Ovary (tissue), 9 donors: Measurements from ENCODE around the gene SURF1. TPM values are rescaled to one million over a fixed set of nuclear protein-coding genes. Genes with fewer than 3 reads are reported as not detected.

Source experiments
- DNase-seq, 5 donors: peaks; one replicate each; pipeline ENCODE4 v3.0.0-alpha.2; 2019 to 2020
- H3K27ac ChIP-seq, 2 donors: fragments of 200-600 bp; one replicate each; pipeline versions ENCODE4 v1.5.1 to v1.8.0; 2019 to 2022
- H3K27me3 ChIP-seq: fragments of 200-600 bp; one replicate; pipeline ENCODE4 v1.8.0; 2022
- H3K36me3 ChIP-seq: fragments of 200-600 bp; sonication (generic); one replicate; pipeline ENCODE4 v1.5.1; 2019
- H3K4me1 ChIP-seq: one replicate; pipeline ENCODE4 v1.8.1; 2013; ENCODE audit warnings: mild to moderate bottlenecking, moderate library complexity; ENCODE audit not compliant: insufficient read depth
- H3K4me3 ChIP-seq: fragments of 200-600 bp; sonication (generic); one replicate; pipeline ENCODE4 v1.5.1; 2017
- H3K9me3 ChIP-seq, 2 donors: fragments of 200-600 bp in 1 of 2; sonication (generic) in 1 of 2; one replicate each; pipeline versions ENCODE4 v1.5.1 to v1.8.1; 2013 to 2019; ENCODE audit warnings: mild to moderate bottlenecking in 1 of 2, moderate library complexity in 1 of 2
- EP300 ChIP-seq: sonication (generic); formaldehyde crosslinking; IDR thresholded peaks from one replicate; pipeline ENCODE4 v1.6.1; 2017; ENCODE audit warnings: antibody characterized with exemption
- POLR2A ChIP-seq: fragments of 450-650 bp; IDR thresholded peaks from one replicate; pipeline ENCODE4 v1.6.1; 2017; ENCODE audit warnings: antibody characterized with exemption, mild to moderate bottlenecking, moderate library complexity
- WGBS, 3 donors: extraction: QIAGEN DNeasy Blood & Tissue Kit in 1 of 3; methylation state at CpG; one replicate each; pipeline versions ENCODE4 v1.1.5 to v1.1.7; 2013 to 2017; 5-methylcytosine and 5-hydroxymethylcytosine counted together
- intact Hi-C, 4 donors: fragments of 100-400 bp; cut with DNase I; formaldehyde crosslinking; loops; one replicate each; pipeline versions ENCODE4 v1.11.0 to v1.15.1; 2022 to 2023
- polyA plus RNA-seq, 2 donors: library from polyadenylated mRNA; stranded (reverse); fragments of 200-250 nt in 1 of 2; fragments of 350-450 nt in 1 of 2; fragmentation: Illumina TruSeq in 1 of 2; extraction: RNeasy Lipid Tissue Mini Kit (QIAGEN cat#74804) in 1 of 2; gene quantifications; one replicate each; pipeline ENCODE4 v1.2.3, GENCODE V29; 2013 to 2014
- total RNA-seq, 7 donors: library from RNA; depleted of rRNA in 2 of 7; stranded (reverse); fragments of >200 nt in 2 of 7; fragmentation: NEBNext Ultra II Directional in 3 of 7; extraction: Animal tissue kit (Norgen Biotek cat#: 25700) in 3 of 7; gene quantifications; one replicate each; pipeline versions ENCODE4 v1.1.0 to v1.2.4, GENCODE V29; 2016 to 2023
- TF ChIP-seq, protein P1 (sequence below), 3 donors: fragments of 450-650 bp in 2 of 3; fragments of 200-600 bp in 1 of 3; IDR thresholded peaks; one replicate each; pipeline versions ENCODE4 v1.5.1 to v1.8.0; 2016 to 2022; ENCODE audit warnings: antibody characterized with exemption in 3 of 3, mild to moderate bottlenecking in 1 of 3
- donor health status: DM: no; HTN: no; CAD: no; lungs with moderate emphysema.
- donor health status: DM: no; HTN: no; CAD: no.
- donor health status: Bipolar disorder and iron deficiency.
- donor health status: DM: yes; HTN: yes; CAD: no.
- donor health status: DM: no; HTN: no; CAD: no.
- donor health status: DM: yes; HTN: yes; CAD: no.

The SURF1 gene
- total and polyA plus RNA-seq, 9 donors, result 23.5 to 51.3 (median 35.6) TPM

DNA sequence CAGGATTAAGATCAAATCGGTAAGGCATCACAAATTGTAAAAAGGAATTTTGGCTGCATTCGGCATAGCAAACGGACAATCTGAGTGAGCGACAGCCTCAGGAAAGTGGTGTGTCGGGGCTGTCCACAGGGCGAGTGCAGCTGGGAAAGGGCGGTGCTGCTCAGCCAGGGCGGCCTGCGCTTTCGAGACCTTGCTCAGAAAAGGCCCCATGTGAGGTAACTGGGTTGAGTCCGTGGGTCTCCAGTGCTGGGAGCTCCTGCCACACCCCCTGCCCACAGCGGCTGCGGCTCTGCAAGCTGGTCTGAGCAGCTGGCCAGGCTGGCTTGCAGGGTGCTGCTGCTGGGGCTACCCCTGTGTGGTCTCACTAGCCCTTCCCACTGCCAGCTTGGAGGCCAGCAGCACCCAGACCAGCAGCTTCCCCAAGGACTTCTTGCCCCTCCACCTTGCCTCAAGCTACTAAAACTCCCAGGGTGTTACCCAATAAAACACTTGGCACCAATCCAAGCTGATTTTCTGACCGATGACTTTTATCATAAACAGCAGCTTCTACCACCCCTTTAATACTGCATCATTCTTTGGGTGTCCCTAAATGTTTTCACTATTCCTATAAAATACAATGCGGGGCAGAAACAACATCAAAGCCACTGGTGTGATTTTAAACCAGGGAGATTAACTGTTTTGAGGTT, 6.2 kb upstream of the SURF1 start:
- DNase-seq, result no peak
- Histone ChIP-seq H3K4me1 (no peaks in the 10 kb centered on the region), H3K27ac (no peak overlapping the region), H3K36me3 (no peaks in the 10 kb centered on the region), H3K9me3 (no peaks in the 10 kb centered on the region), H3K27me3 (no peaks in the 10 kb centered on the region), H3K4me3 (no peak overlapping the region)
- intact Hi-C loops, result no loop called here
- WGBS, 3 donors, result 75 to 81% (median 77%) methylated on average over 15 of the region's 15 CpGs
- TF ChIP-seq EP300 (no peak), POLR2A (no peak)
- TF ChIP-seq, protein P1, sequence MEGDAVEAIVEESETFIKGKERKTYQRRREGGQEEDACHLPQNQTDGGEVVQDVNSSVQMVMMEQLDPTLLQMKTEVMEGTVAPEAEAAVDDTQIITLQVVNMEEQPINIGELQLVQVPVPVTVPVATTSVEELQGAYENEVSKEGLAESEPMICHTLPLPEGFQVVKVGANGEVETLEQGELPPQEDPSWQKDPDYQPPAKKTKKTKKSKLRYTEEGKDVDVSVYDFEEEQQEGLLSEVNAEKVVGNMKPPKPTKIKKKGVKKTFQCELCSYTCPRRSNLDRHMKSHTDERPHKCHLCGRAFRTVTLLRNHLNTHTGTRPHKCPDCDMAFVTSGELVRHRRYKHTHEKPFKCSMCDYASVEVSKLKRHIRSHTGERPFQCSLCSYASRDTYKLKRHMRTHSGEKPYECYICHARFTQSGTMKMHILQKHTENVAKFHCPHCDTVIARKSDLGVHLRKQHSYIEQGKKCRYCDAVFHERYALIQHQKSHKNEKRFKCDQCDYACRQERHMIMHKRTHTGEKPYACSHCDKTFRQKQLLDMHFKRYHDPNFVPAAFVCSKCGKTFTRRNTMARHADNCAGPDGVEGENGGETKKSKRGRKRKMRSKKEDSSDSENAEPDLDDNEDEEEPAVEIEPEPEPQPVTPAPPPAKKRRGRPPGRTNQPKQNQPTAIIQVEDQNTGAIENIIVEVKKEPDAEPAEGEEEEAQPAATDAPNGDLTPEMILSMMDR (IDR thresholded peaks at IDR 0.05), result no peak

DNA sequence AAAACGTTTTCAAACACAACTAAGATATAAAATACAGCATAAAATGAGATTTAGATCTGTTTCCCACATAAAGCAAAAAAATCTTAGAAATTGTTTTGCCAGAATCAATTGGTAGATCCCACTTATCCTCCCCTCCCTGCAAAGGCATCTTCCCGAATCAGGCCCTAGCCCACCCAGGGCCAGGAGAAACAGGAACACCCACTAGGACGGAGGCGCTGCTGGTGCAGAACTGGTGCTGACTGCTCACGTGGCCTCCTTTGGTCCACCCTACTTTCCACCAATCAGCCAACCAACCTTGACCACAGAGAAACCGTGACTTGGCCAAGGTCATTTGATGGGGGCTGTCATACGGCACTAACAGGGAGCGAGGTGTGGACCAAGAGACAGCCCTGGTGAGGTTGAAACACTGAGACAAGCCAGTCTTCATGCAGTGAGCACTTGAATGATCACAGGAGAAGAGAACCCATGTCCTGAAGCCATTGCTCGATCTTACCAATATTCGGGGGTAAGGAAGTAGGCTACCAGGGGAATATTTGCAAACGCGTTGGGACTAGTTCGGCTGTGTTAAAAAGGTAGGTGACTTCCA, 5.3 kb upstream of the SURF1 start:
- WGBS, 3 donors, result 63 to 70% (median 68%) methylated on average over 13 of the region's 13 CpGs
- Histone ChIP-seq H3K4me3 (no peak overlapping the region), H3K27me3 (no peaks in the 10 kb centered on the region), H3K9me3 (no peaks in the 10 kb centered on the region), H3K27ac (no peak overlapping the region), H3K36me3 (no peaks in the 10 kb centered on the region), H3K4me1 (peaks cover 6% of the 10 kb centered on the region)
- TF ChIP-seq EP300, result no peak
- TF ChIP-seq, protein P1 (IDR thresholded peaks at IDR 0.05), result no peak
- no peak for TF ChIP-seq POLR2A
- intact Hi-C loops, result no loop called here
- DNase-seq, result no peak

DNA sequence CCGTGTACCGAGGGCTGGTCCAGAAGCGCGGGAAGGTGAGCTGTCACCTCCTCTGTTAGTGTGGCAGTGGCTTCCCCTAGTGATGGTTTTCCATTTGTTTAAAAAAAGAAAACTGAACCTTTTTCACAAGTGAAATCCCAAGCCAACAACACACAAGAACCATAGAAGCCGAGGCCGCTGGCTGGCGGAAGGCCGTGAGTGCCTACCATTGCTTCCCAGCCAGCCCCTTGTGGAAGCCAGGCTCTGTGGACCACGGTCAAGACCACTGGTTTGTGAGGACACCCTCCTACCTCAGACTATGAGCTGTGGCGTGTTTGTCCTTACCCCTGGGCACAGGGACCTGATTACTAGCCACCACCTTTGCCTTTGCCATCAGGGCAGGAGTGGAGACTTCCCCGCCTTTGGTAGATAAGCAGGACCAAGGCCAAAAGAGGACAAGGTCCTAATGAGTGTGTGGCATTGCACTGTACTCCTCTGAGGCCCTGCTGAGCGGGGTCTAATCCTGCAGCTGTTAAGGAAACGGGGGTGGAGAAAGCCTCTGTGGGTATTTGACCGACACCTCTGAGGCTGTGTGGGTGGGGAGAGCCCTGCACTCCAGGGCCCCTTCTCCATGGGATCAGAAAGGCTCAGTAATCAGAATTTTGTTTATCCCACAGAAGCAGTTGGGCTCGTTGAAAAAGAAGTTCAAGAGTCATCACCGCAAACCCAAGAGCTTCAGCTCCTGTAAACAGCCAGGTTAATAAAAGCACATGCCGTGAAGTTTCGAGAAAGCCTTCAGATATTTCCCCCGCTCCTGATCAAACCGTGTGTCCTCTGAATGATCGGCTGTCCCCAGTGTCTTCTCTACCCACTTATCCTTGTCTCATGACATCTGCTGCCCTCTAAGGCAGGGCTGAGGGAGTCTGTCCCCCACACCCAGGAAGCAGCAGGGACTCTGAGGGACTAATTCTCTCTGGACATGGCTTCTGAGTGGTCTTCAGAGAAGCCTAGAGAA, 4.4 kb upstream of the SURF1 start:
- Histone ChIP-seq H3K36me3 (no peaks in the 10 kb centered on the region), H3K27ac (no peak overlapping the region), H3K4me1 (peaks cover 6% of the 10 kb centered on the region), H3K4me3 (no peak overlapping the region), H3K9me3 (no peaks in the 10 kb centered on the region), H3K27me3 (no peaks in the 10 kb centered on the region)
- DNase-seq, result peak in 1 of 5 donors; percentile 22
- TF ChIP-seq, protein P1 (IDR thresholded peaks at IDR 0.05), result no peak
- no peak for TF ChIP-seq POLR2A
- no peak for TF ChIP-seq EP300
- intact Hi-C loops, result no loop called here
- WGBS, 3 donors, result 71 to 79% (median 77%) methylated on average over 21 of the region's 21 CpGs

DNA sequence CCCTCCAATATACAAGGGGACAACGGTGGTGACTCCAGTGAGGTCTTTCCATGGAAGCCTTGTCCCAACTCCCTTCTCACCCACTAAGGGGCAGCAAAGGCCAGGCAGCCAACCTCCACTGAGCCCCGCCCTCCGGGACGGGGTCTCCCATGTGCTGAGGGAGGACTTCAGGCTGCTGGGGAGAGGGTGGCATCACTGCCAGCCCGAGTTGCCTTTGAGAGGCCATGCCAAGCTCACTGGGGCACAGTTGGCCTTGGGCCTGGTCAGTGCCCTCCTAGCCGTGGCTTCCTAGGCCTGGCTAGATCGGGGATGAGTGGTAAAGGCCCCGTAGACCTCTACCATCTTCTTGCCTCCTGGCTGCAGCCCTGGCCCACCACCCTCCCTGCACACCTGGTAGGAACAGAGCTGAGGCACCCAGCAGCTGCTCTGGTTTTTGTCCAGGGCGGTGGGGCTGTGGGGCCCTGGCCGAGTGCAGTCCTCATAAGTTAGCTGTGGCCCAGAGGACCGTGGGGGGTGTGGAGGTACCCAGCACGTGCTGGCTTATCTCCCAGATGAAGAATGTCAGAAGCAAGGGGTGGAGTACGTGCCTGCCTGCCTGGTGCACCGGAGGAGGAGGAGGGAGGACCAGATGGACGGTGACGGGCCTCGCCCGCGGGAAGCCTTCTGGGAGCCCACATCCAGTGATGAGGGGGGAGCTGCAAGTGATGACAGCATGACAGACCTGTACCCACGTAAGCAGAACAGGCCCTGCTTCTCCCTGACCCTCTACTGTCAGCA, 3.3 kb upstream of the SURF1 start:
- no peaks in the 10 kb centered on the region for H3K36me3 ChIP-seq
- 52 to 60% (median 60%) methylated on average over 20 of the region's 20 CpGs for WGBS, 3 donors
- no peaks in the 10 kb centered on the region for H3K9me3 ChIP-seq
- peak in 1 of 5 donors; percentile 38 for DNase-seq
- no peaks in the 10 kb centered on the region for H3K27me3 ChIP-seq
- H3K4me1 ChIP-seq, result peaks cover 6% of the 10 kb centered on the region
- H3K4me3 ChIP-seq, result no peak overlapping the region
- intact Hi-C loops, result no loop called here
- H3K27ac ChIP-seq, result no peak overlapping the region
- TF ChIP-seq, protein P1 (IDR thresholded peaks at IDR 0.05), result no peak
- no peak for TF ChIP-seq EP300
- TF ChIP-seq POLR2A, result no peak
